GM21786 (cell line): ENCODE data around the gene CALU.
A peak's percentile ranks its signal among the peaks of the same experiment; 100 is the strongest.

Experiments used
- ATAC-seq: cut with Tn5 transposase; IDR thresholded peaks from one replicate; pipeline ENCODE4 v1.9.1; 2021; ENCODE audit not compliant: unreplicated experiment

The CALU gene

GRCh38 chr7:128783143-128783861 lies 44.1 kb downstream of the CALU start:
- no peak for ATAC-seq

DNA sequence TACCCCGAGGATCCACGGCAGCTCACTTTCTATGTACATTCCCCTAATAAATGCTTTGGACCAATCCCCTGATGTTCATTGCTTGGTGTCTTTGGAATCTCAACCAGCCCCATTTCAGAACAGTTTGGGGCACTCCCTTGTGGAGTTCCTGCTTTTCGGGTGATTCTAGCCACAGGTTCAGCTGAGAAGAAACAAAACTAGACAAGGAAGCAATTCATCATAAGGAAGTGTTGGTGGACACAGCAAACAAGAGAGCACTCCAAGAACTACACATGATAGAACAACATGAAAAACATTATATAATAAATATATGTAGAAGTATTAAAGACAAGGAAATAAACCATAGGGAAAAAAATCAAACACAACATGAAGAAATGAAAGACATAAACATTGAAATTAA lies 46.6 kb downstream of the CALU start:
- no peak for ATAC-seq

DNA sequence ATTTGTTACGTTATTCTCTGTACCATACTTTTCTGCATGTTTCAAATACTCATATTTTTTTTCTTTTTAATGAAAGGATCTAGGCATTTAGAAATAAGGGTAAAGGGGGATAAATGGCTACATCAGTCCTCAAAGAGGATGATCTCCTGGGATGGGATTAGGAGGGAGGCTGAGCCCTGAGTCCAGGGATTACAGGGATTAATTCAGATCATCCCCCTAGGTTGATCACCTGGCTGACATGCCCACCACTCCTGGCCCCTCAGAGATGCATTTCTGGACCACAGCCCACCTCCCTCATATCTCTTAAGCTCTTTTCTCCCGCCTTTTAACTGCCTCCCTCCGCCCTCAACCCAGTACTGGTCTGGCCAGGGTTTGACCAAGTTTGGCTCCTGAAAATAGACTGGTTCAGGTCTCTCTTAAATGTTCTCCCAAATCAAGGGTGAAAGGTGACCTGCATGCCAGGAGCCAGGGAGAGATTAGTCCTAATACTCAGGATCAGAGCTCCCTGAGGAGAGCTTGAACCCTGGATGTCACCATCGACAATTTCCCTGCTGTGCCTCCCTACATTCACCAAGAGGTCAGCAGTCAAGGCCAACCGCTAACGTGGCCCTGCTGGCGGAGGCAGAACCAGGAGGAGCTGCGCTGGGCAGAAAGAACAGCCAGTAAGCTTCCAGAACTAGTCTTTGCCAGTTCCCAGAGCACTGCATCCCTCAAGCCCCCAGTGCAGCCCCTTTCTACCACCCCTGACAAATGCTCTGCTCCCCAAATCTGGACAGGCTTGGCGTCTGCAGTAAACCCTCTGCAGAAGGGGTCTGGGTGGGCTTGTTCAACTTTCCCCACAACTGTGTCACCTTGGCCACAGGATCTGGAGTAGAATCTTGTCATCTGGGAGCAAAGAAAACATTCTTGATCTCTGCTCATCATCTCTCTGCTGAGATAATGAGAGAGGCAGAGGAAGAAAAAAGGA lies 49.6 kb downstream of the CALU start:
- ATAC-seq: no peak

DNA sequence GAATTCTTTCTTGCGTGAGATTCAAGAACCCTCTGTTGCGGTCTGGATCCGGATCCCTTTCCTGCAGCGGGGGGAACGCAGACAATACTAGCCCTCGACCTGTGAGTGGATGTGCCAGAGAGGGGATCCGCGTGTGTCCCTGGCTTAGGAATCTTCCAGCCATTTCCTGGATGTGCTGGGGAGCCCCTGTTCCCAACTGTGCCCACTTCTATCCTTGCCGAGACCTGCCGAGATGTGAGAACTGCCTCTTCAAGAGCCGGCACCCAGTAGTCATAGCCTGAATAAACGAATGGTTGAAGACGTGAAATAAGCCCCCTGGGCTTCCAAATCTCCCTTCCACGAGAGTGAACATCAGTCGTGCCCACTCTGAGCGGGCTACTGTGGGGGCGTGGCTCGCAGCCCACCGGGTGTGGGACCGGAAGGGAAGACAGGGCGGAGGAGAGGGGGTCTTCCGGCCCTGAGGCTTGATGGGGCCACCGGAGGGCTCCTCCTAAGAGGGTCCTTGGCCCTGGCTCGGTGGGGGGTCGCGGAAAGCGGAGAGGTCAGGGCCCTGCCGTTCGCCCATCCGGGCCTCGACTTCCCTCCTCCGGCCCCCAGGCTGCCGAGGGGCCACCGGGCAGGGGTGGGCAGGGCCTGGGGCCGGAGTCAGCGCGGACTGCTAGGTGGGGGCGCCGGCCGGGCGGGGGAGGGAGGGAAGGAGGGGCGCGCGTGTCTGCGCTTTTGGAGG lies 51.3 kb downstream of the CALU start:
- peak; percentile 16 for ATAC-seq

GRCh38 chr7:128791121-128791971 lies 52.2 kb downstream of the CALU start, which contains the start of gene CCDC136:
Gene CCDC136 (plus strand): TSS chr7:128791968. CDS start chr7:128792412, 444 bp downstream.
- ATAC-seq: peak; percentile 76

GRCh38 chr7:128791972-128792327 lies 52.8 kb downstream of the CALU start:
- ATAC-seq: no peak

DNA sequence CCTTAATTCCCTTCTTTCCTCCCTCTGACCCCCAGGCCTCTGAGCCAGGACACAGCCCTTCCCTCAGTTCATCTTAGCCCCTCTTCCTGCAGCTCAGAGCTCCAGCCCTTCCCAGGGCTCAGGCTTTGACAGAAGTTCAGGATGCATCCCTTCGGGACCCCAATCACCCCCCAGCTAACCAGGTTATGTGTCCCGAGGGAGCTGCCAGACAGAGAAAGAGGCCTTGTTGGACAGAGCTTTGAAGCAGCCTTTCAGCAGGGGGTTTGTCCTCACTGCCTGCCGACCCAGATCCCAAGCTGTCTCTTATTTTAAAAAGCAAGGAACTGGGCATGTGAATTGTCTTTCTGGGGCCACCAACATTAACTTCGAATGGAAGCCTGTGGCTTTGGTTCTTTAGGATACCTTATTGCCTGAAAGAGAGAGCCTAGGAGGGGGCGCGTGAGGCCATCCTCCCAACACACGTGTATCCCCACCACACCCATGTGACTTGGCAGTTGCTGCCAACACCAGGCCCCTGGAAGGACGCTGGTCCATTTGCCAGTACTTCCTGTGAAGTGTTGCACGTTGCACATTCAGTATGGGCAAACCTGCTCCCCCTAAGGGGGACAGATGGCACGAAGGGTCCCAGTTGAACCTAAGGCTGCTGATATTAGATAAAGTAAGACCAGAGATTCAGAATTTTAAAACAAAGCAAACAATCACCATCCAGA lies 53.5 kb downstream of the CALU start:
- no peak for ATAC-seq

DNA sequence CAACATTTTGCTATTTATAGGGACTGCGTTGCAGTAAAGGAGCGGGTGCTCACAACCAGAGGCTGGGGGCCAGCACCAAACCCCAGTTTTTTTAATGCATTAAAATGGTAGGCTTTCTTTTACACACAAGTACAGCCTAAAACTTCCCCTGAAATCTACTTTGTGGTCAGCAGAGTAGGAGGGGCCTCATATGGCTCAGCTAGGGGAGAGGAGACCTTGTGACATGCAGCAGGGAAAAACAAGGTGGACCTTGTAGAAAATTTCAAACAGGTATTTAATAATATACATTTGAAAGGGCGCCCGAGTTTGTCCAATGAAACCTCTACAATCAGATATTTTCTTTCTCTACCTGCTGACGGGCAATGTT lies 54.0 kb downstream of the CALU start:
- no peak for ATAC-seq

GRCh38 chr7:128794020-128794419 lies 54.9 kb downstream of the CALU start:
- ATAC-seq: no peak

- ATAC-seq: no peak
These were observed 55.3 kb downstream of the CALU start for GRCh38 chr7:128794436-128794835.

GRCh38 chr7:128795129-128795528 lies 56.0 kb downstream of the CALU start:
- ATAC-seq: no peak

DNA sequence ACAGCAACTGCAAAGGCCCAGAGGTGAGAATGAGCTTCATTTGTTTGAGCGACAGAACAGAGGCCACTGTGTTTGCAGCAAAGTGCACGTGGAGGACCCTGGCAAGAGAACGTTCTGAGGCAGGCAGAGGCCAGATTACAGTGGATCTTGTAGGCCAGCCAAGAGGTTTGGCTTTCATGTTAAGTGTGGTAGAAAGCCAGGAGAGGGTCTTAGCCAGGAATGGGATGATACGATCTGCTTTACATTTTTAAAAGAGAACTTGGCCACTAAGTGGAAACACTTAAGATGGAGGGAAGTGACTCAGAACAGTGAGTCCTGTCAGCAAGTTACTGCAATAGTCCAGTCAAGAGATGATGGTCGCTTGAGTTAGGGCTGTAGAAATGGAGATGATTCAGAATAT lies 57.2 kb downstream of the CALU start:
- no peak for ATAC-seq

DNA sequence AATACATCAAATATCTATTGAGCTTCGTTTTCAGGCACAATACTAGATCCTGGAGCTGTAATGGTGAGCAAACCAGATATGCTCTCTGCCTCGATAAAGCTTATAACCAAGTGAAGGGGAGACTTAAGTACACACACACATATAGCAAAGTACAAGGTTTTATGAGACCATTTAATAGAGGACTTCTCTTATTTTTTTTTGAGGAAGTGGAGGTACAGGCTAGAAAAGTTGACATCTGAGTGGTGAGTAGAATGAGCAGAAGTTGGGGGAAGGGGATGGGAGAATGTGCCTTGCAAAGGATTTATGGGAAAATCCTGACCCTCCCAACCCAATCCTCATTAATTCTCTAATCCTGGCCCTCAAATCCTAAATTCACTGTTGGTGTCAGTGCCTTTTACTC lies 60.3 kb downstream of the CALU start:
- ATAC-seq: no peak

DNA sequence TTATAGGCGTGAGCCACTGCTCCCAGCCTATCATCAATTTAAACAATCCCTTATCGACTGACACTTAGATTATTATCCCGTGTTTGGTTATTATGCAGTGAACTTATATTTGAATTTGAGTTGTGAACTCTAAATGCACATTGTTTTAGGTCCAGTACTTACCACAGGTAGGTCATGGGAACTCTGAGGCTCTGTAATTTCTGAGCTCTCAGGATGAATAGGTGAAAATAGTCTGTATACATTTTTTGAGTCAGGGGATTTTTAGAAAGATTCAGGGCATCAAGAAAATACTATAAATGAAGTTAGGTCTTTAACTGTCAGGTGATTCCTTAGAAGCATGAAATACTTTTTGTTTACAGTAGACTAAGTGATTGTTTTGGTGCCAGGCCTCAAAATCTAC lies 61.4 kb downstream of the CALU start:
- ATAC-seq: no peak

GRCh38 chr7:128801003-128801402 lies 61.8 kb downstream of the CALU start:
- no peak for ATAC-seq

GRCh38 chr7:128801667-128802418 lies 62.7 kb downstream of the CALU start:
- ATAC-seq: no peak

DNA sequence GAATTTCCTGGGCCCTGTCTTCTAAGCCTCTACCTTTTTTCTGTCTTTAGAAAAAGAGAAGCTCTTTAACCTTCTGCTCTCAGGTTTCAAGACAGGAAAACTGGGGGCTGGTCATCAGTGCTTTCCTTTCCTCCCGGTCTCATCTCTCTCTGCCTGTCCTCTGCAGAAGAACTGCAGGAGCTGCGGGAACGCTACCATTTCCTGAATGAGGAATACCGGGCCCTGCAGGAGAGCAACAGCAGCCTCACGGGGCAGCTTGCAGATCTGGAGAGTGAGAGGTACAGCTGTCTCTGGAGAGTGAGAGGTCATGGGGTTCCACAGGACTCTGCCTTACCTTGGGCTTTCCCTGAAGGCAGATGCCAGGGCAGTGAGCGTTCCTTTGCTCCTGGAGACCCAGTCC lies 65.3 kb downstream of the CALU start:
- ATAC-seq: no peak

- no peak for ATAC-seq
These were observed 66.1 kb downstream of the CALU start for GRCh38 chr7:128805225-128805624.

- ATAC-seq: no peak
These were observed 68.0 kb downstream of the CALU start for GRCh38 chr7:128807191-128807590.
